DMS 273 treated with DMSO at 0.1 percent for 48 hours (cell line): Measurements from ENCODE around the gene RILPL1.
"Not testable (repeated sequence)": the region's sequence is repeated elsewhere in the genome, so short reads cannot be mapped to it uniquely, and the experiment has no call there.

Experiments
- DNase-seq: peaks from one replicate; lab custom pipeline; 2025; lab: John Stamatoyannopoulos, UW

RILPL1 gene

DNA sequence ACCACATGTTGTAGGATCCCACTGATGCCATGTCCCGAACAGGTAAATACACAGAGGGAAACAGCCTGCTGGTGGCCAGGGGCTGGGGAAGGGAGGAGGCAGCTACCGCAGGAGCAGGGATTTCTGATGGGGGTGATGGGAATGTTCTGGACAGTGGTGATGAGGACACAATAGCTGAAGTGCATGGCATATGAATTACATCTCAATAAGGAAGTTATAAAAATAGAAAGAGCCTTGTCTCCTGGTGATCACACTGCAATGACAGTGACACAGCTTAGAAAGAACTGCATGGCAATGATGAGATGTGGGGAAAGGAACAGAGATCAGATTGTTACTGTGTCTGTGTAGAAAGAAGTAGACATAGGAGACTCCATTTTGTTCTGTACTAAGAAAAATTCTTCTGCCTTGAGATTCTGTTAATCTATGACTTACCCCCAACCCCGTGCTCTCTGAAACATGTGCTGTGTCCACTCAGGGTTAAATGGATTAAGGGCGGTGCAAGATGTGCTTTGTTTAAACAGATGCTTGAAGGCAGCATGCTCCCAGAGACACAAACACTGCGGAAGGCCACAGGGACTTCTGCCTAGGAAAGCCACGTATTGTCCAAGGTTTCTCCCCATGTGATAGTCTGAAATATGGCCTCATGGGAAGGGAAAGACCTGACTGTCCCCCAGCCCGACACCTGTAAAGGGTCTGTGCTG lies 41.0 kb downstream of the RILPL1 start:
- not testable (repeated sequence) for DNase-seq

DNA sequence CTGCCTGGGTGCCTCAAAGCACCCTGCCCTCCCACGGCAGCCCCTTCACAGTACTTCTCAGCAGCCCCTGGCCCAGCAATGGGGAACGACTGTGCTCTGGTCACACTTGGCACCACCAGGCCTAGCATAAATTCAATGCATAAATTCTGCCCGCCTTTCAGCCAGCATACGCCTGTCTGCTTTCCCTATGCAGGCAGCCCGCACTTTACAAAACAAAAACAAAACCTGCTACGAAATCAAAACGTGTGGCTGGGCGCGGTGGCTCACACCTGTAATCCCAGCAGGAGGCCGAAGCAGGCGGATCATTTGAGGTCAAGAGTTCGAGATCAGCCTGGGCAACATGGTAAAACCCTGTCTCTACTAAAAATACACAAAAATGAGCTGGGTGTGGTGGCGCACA lies 42.0 kb downstream of the RILPL1 start:
- no peak for DNase-seq

DNA sequence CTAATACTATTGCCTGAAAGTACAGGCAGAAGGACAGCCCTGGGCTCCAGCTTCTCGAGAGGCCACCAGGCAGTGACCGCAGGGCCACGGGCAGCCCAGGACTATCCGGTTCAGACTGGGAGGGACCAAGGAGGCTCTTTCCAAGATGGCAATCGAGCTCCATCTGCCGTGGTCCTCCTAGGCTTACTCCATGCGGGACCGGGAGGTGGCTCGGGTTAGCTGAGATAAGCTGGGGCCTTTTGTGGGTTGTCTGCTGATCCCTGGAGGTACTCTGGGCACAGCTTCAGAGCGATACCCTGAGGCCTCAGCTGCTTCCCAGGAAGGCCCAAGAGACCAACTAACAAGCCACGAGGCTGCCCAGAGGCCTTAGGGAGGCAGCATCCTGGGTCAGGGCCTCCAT lies 42.5 kb downstream of the RILPL1 start:
- no peak for DNase-seq

DNA sequence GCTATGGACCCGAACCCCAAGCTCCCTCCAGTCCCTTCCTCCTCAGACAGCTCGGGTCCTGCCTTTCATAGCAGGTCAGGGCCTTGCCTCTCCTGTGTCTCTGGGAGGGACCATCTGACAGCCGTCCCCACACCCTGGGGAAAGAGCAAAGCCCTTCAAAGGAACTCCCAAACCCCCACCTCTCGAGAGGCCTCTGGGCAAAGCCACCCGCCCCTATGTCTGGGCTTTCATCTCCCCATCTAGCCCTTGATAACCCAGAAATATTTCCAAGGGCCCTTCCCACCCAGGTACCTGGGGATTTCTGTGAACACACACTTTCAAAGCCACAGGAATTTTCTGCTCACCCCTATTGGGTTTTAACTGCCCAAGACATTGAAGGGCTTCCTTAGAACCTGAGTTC lies 43.4 kb downstream of the RILPL1 start:
- no peak for DNase-seq

DNA sequence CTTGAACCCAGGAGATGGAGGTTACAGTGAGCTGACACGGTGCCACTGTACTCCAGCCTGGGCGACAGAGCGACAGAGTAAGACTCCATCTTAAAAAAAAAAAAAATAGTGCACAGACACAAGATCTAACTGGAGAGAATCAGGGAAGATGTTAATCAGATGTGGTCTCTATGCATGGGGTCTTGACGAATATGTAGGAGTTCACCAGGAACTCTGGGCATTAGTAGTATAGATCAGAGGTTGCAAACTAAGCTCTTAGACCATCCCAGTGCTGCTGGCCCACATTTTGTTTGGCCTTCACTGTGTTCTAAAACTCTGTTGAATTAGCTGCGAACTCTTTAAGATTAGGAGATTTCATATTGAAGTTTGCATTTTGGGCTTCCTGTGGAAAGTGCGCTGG lies 43.9 kb downstream of the RILPL1 start:
- DNase-seq, result no peak

DNA sequence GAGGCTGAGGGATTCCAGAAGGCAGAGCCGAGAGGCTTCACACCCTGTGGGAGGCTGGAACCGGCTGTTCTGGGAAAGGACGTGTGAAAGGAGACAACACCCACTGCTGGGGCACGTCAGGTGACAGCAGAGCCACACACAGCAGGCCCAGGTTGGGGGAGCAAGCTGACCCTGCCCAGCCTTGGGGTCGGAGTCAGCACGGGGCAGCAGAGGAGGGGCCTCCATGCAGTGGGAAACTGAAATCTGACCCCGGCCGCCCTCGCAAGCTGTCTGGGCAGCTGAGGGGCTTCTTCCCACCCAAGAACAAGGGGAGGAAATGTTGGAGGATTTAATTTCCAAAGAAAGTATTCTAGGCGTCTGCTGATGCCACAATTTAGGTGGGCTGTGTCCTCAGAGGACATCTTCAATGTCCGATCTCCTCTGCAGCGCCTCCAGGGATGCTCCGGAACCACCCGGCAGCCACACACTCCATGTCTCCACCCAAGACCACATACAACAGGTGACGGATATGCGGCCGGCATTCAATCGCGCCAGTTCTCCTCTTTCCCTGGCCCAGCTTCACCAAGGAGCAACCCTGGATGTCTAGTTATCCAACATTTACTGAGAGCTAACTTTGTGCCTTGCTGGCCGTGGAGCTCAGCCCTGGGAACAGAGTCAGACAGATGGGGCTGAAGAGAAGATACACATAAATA lies 44.8 kb downstream of the RILPL1 start:
- no peak for DNase-seq

DNA sequence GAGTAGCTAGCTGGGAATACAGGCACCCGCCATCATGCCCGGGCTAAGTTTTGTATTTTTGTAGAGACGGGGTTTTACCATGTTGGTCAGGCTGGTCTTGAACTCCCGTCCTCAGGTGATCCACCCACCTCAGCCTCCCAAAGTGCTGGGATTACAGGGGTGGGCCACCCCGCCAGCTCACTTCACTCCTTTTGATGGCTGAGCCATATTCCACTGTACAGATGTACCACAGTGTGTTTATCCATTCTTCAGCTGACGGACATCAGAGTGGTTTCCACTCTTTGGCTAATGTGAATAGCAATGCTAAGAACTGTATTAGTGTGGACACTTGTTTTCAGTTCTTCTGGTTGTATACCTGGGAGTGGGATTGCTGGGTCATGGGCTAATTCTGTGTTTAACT lies 46.1 kb downstream of the RILPL1 start:
- no peak for DNase-seq

DNA sequence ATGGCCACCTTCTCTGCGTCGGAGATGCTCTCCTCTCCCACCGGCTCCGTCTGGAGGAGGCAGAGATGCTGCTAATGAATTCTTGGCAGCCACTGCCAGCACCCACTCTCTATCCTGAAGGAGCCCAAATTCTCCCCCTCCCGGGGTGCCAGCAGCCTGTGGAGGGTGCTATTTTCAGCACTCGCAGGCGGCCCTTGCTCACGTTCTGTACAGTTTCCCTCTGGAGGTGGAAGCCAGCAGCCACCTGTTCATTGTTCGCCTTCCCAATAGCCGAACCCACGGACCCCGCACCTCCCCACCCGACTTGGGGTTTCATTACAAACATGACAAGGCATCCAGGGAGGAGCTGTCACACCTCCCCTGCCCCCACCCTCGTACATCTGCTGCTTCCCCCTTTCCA lies 47.8 kb downstream of the RILPL1 start:
- no peak for DNase-seq

DNA sequence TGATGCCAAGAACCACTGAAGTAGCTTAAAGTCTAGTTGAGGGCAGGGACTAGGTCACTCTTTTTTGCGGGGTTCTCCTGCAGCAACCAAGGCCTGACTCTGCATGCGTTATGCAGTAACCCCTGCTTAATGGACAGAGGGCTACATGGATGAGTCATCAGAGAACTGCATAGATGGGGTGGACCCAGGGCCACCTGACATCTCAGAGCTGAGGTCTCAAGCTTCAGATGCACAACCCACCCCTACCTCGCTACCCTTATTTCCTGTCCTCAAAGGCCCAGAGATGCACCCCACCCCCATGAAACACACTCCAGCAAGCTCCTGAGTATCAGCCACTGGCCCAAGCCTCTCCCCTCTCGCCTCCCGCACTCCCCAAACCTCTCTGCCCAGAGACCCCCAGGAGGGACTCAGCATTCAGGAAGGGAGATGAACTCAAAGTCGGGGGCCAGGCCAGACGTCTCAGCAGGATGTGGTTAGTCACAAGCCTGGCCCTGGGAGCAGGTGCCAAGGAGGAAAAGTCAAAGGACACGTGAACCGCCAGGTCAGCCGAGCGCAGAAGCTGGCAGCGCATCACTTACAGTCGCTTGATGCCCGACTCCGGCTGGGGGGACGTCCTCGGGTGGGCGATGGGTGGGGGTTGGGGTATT lies 49.8 kb downstream of the RILPL1 start:
- DNase-seq, result no peak

DNA sequence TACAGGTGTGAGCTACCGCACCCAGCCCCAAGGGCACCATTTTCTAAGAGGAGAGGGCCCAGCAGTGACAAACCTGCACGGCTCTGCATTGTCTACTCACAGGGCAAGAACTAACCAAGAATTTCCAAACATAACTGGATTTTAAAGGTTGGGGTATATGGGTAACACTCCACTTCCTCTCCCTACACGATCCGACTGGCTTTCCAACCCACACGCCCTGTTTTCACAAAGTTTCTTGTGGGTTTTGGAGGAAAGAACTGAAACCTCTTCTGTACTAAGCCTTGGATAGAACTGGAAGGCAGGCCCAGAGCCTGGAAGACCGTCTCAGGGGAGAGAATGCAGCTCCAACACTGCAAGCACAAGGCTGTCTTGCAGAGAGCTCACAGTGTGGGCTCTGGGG lies 50.6 kb downstream of the RILPL1 start:
- no peak for DNase-seq

DNA sequence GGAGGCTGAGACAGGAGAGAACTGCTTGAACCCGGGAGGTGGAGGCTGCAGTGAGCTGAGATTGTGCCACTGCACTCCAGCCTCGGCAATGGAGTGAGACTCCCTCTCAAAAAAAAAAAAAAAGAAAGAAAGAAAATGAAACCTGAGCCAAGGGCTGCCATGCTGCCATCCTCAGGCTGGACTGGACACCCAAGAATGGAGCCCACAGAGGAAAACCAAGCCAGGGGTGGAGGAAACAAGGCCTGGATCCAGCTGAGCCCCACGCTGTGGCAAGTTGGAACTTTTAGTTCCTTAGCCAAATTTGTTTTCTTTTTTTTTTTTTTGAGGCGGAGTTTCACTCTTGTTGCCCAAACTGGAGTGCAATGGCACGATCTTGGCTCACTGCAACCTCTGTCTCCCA lies 52.3 kb downstream of the RILPL1 start:
- not testable (repeated sequence) for DNase-seq

DNA sequence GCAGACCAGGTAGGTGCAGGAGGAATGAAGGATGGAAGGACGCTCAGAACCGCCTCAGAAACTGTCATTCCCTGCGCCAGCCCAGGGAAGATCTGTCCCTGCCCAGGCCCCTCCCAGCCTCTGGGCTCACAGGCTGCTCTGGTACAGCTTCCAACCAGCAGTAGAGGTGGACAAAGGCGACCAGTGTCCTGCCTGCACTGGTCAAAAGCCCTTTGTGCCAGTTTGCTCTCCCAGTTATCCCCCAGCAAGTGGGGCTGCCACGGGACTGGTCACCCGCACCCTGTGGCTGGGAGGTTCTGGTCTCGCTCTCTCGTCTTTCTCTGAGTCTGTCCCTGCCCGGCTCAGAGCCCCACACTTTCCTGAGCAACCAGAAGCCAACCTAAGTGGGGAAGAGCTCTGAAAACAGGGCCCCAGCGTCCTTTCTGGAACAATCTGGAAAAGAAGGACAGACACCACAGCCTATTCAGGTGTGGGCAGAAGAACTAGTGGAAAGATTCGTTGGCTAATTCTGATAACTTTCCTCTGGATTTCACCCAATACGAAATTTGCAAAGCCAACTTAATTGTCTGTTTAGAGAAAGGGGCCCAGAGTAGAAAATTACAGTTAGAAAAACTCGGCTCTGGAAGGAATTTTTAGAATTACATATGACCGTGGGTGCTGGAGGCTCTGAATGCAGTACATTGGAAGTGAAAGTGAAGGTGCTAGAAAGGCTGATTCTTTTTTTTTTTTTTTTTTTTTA lies 53.9 kb downstream of the RILPL1 start:
- DNase-seq, result no peak

DNA sequence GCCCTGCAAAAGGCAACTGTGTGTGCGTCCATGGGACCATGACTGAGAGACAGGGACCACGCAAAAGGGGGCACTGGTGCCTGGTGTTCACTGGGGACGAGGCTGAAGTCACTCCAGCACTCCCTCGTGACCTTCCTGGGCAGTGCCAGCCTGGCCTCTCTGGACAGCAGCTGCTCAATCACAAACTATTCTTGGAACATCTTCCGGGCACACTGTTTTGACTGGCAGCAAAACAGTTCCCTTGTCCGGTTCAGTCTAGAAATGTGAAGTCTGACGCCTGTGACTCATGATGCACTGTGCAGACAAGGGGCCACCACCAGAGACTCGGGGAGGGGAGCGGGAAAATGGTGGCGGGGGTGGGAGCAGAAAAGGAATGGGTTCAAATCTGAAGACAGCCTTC lies 54.8 kb downstream of the RILPL1 start:
- DNase-seq, result no peak

DNA sequence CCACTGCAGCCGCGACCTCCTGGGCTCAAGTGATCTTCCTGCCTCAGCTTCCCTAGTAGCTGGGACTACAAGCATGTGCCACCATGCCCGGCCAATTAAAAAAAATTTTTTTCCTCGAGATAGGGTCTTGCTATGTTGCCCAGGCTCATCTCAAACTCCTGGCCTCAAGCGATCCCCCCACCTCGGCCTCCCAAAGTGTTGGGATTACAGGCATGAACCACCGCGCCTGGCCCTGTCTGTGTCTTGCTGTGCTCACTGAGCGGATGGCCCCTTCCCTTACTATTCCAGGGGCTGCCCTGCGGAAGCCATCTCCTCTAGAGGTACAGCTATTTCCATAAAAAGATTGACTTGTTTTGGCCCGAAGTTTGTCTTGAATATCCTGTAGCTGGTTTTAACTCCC lies 55.5 kb downstream of the RILPL1 start:
- no peak for DNase-seq

DNA sequence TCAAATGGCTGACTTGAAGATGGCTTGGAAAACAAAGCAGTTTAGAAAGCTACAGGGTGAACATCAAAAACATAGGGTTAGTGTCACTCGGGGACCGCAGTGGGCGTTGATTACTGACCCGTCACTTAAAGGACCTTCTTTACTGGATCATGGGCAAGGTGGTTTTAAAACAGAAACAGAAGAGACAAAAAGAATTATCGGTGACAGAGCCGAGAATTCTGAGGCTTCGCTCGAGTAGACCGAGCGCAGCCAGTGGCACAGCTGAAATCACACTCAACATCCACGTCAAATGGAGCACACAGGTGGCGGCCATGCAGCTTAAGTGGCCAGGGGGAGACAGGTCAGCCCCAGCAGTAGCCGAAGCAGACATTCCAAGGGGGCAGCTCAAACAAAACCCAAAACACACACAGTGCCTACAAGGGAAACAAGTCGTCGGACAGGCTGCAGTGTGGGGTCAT lies 58.2 kb downstream of the RILPL1 start:
- DNase-seq, result no peak

DNA sequence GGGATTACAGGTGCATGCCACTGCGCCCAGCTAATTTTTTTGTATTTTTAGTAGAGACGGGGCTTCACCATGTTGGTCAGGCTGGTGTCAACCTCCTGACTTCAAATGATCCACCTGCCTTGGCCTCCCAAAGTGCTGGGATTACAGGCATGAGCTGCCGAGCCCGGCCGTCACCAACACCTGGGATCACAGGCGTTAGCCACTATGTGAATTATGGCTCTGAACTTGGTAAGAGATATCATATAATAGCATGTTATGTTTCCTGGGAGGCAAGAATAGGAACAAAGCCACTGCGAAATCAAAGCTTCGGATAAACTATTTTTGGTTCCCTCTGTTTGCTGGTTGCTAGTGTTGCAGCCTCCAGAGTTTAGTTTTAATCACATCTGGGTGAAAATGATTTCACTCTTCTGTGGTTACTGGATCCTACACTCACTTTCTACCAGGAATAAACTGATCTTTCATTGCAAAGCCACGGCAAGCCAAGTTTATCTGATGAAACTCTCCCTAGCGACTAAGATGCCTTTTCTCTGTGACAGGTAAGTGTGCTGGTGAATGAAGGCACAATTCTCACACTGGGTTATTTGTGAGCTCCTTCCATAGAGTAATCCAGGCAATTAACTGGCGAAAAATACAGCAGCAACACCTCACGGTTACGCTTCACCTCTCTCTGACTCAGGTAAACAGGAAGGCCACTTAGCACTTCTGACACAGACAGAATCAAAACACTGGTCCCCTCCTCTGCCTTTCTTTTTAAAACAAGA lies 58.9 kb downstream of the RILPL1 start:
- no peak for DNase-seq

DNA sequence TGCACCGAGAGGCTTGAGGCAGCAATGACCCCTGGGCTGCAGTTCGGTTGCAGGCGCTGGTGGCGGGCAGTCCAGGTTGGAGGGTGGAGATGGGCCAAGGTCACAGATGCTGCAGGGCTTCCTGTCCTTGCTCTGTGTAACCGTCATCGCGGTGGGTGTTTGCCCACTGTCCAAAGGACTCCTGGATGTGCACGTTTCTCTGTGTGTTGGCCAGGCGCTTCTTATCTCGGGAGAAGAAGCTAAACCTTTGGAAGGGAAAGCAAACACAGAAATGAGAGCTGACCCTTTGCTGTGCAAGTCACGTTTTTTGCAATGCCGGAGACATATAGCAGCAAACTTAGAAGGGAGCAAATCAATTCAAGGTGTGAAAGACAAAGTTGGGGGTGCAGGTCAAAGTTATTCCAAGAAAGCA lies 61.1 kb downstream of the RILPL1 start:
- DNase-seq, result no peak

DNA sequence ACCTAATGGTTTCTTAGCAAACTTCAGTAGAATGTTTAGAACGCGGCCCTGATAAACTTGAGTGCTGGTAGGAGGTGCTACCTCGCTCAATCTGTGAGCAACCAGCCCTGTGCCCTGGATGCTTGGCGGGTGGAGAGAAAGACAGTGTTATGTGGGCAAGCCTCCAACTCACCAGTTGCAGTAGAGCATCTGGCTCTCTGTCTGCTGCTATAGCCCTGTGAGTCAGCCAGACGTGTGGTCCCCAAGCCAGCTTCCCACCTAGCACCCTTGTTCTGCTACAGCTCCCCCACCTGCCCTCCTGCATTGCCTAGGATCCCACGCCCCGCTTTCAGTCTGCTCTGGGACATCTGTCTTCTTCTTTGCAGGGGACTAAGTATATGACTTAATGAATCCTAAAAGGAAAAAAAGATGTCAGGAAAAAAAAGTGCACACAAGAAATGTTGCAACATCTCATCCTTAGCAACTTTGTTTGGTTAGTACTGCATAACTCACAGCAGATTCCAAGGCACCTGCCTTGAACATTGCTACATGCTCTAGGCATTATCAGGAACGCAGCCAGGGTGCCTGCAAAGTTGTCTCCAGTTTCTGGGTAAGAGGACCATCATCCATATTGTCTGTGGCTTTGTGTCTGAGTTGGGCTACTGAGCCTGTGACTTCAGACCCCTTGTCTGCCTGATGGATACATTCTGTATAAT lies 62.0 kb downstream of the RILPL1 start:
- DNase-seq, result peak; percentile 59

DNA sequence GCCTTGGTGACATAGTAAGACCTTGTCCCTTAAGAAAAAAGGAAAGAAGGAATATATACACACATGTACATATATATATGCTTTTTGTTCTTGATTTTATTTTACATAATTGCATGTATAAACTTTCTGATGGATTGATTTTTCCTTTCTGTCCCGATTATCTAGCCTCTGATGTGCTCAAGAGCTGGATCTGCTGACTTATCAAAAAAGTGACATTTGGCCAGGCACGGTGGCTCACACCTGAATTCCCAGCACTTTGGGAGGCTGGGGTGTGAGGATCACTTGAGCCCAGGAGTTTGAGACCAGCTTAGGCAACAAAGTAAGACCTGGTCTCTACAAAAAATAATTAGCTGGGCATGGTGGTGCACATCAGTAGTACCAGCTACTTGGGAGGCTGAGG lies 63.5 kb downstream of the RILPL1 start:
- DNase-seq, result no peak

DNA sequence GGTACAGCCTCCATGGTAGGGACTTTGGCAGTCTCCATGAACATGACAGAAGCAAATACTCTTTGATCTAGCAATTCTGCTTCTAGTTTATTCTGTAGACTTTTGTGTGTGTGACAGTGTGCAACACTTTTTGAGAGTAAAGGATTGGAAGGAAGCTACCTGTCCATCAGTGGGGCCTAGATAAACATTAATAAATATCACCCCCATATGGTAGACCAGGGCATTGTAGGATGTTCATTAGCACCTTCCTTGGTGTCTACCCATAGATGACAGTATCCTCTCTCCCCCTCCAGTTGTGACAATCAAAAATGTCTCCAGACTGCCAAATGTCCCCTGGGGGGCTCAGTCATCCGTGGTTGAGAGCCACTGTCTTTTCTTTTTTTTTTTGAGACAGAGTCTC lies 64.7 kb downstream of the RILPL1 start:
- no peak for DNase-seq

DNA sequence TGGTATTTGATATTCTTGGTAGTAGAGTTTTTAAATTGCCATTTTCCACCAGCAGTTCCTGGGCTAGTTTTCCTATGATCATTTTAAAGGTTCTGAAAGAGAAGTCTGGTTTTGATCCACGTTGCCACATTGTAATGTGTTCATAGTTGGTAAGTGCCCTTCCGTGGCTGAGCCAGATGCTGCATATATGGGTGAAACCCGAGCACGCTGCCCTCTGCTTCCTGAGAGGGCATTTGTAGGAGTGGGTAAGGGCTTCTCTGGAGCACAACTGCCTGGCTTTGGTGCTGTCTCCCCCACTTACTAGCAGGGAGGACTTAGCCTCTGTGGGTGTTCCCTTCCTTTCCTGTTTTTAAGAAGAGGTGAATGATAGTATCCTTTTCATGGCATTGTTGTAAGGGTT lies 68.4 kb downstream of the RILPL1 start:
- DNase-seq, result no peak
